CD4-positive, alpha-beta memory T cell (primary cell): ENCODE data around the gene MARCHF2. TPM values are rescaled to one million over a fixed set of nuclear protein-coding genes. Genes with fewer than 3 reads are reported as not detected.
"Not testable (repeated sequence)": the region's sequence is repeated elsewhere in the genome, so short reads cannot be mapped to it uniquely, and the experiment has no call there.

Experiments
- CTCF ChIA-PET: fragments of 350-600 bp; sonication (Branson Sonifier 250); formaldehyde crosslinking; loops from one replicate; lab custom pipeline; 2021; ENCODE audit warnings: inconsistent platforms; ENCODE audit not compliant: partially characterized antibody; lab: Charles Lee
- POLR2A ChIA-PET: fragments of 350-600 bp; sonication (Branson Sonifier 250); formaldehyde crosslinking; loops from one replicate; lab custom pipeline; 2021; ENCODE audit not compliant: partially characterized antibody; lab: Charles Lee
- DNase-seq, 5 donors: peaks; one replicate each; pipeline versions ENCODE4 v3.0.0 to v3.0.0-alpha.2; 2020 to 2022; ENCODE audit warnings: mixed read lengths in 1 of 5
- H3K27ac ChIP-seq: one replicate; pipeline ENCODE4 v1.7.0; 2013; ENCODE audit warnings: low read depth, low read length
- H3K27me3 ChIP-seq: 2 replicates; pipeline ENCODE4 v1.7.0; 2013; ENCODE audit warnings: mild to moderate bottlenecking, low read length, moderate library complexity; ENCODE audit not compliant: insufficient read depth
- H3K36me3 ChIP-seq: 2 replicates; pipeline ENCODE4 v1.7.0; 2013; ENCODE audit warnings: mild to moderate bottlenecking, low read length, moderate library complexity; ENCODE audit not compliant: insufficient read depth
- H3K4me1 ChIP-seq: 2 replicates; pipeline ENCODE4 v1.7.0; 2013; ENCODE audit warnings: mild to moderate bottlenecking, low read length, moderate library complexity; ENCODE audit not compliant: insufficient read depth
- H3K4me3 ChIP-seq, 2 donors: one replicate each; pipeline ENCODE4 v1.7.0; 2013; ENCODE audit warnings: low read length in 2 of 2, mild to moderate bottlenecking in 1 of 2
- H3K9me3 ChIP-seq, 2 donors: one replicate each; pipeline ENCODE4 v1.7.0; 2013; ENCODE audit warnings: low read length in 2 of 2, control low read depth in 1 of 2; ENCODE audit not compliant: control insufficient read depth in 1 of 2
- H3K27ac Mint-ChIP-seq, 7 donors: one replicate each; pipeline ENCODE4 v1.8.0; 2020 to 2021; ENCODE audit warnings: mixed read lengths in 7 of 7, mild to moderate bottlenecking in 6 of 7, inconsistent platforms in 3 of 7, moderate library complexity in 3 of 7
- H3K27me3 Mint-ChIP-seq, 2 donors: one replicate each; pipeline ENCODE4 v1.8.0; 2020 to 2021; ENCODE audit warnings: mixed read lengths in 2 of 2
- H3K36me3 Mint-ChIP-seq, 2 donors: one replicate each; pipeline ENCODE4 v1.8.0; 2020 to 2021; ENCODE audit warnings: mixed read lengths in 2 of 2, inconsistent platforms in 1 of 2, mild to moderate bottlenecking in 1 of 2
- H3K4me1 Mint-ChIP-seq, 4 donors: one replicate each; pipeline ENCODE4 v1.8.0; 2020 to 2021; ENCODE audit warnings: mixed read lengths in 4 of 4, mild to moderate bottlenecking in 1 of 4
- H3K4me3 Mint-ChIP-seq, 8 donors: one replicate each; pipeline ENCODE4 v1.8.0; 2020 to 2021; ENCODE audit warnings: mixed read lengths in 8 of 8, mild to moderate bottlenecking in 7 of 8, moderate library complexity in 6 of 8, inconsistent platforms in 3 of 8
- H3K9me3 Mint-ChIP-seq, 8 donors: one replicate each; pipeline ENCODE4 v1.8.0; 2020 to 2021; ENCODE audit warnings: mixed read lengths in 8 of 8, mild to moderate bottlenecking in 5 of 8, inconsistent platforms in 3 of 8, moderate library complexity in 1 of 8
- intact Hi-C: fragments of 100-400 bp; cut with micrococcal nuclease; formaldehyde crosslinking; loops from one replicate; pipeline ENCODE4 v1.15.1; 2023
- polyA plus RNA-seq, 2 donors: library from polyadenylated mRNA; unstranded; fragments of 300-500 nt; fragmentation: Illumina TruSeq; gene quantifications; one replicate each; pipeline ENCODE4 v1.2.3, GENCODE V29; 2021
- total RNA-seq, 2 experiments: library from RNA; stranded (reverse); gene quantifications; one replicate each; pipeline ENCODE4 v1.2.3, GENCODE V29; 2021

Gene MARCHF2
- total and polyA plus RNA-seq, 4 experiments from 2014 or later = 25.5 to 60.9 (median 38.2) TPM

DNA sequence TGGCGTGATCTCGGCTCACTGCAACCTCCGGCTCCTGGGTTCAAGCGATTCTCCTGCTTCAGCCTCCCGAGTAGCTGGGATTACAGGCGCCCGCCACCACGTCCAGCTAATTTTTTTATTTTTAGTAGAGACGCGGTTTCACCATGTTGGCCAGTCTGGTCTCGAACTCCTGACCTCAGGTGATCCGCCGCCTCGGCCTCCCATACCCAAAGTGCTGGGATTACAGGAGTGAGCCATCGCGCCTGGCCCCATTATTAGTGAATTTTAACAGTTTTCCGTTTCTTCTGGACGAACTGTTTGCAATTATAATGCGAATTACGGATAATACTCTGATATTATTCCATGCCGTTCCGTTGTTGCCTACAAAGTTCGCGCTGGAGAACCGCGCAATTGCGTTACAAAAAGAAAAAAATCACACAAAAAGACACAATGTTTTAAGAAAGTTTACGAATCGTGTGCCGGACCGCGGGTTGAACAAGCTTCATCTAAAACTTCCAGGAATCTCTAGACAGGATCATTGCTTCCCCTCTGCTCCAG is 31.1 kb downstream of the MARCHF2 start:
- Mint-ChIP-seq H3K36me3 (peaks cover 18 to 32% of the 10 kb centered on the region in 2 donors), H3K4me3 (peak overlapping the region; percentile 95 to 99 (median 97)), H3K27ac (peak overlapping the region; percentile 91 to 99 (median 98)), H3K4me1 (peaks cover 25 to 45% (median 33%) of the 10 kb centered on the region in 4 donors)
- POLR2A ChIA-PET = interaction anchor here (0.6 to 4.0 kb wide), 16 partner anchors 9 to 815 kb away, joined by 3 to 52 read pairs (median 6); partner anchors contain the start of genes MARCHF2, MYO1F, NDUFA7 and PET100
- CTCF ChIA-PET = interaction anchor here (1.2 to 1.5 kb wide), 5 partner anchors 28 to 135 kb away, joined by 3 to 21 read pairs (median 5); partner anchors contain the start of gene MARCHF2
- intact Hi-C loops = loop anchor here (1.0 to 2.0 kb wide), 4 partner anchors 31 to 136 kb away; partner anchors contain the start of genes CD320, MARCHF2, RAB11B and ZNF414
- Histone ChIP-seq H3K27ac (peak overlapping the region; percentile 99), H3K4me3 (peak overlapping the region; percentile 26 to 85), H3K4me1 (peaks cover 34% of the 10 kb centered on the region), H3K36me3 (peaks cover 14% of the 10 kb centered on the region)
- DNase-seq, H3K9me3 ChIP-seq, H3K27me3 ChIP-seq, H3K9me3 Mint-ChIP-seq, H3K27me3 Mint-ChIP-seq: not testable (repeated sequence)

DNA sequence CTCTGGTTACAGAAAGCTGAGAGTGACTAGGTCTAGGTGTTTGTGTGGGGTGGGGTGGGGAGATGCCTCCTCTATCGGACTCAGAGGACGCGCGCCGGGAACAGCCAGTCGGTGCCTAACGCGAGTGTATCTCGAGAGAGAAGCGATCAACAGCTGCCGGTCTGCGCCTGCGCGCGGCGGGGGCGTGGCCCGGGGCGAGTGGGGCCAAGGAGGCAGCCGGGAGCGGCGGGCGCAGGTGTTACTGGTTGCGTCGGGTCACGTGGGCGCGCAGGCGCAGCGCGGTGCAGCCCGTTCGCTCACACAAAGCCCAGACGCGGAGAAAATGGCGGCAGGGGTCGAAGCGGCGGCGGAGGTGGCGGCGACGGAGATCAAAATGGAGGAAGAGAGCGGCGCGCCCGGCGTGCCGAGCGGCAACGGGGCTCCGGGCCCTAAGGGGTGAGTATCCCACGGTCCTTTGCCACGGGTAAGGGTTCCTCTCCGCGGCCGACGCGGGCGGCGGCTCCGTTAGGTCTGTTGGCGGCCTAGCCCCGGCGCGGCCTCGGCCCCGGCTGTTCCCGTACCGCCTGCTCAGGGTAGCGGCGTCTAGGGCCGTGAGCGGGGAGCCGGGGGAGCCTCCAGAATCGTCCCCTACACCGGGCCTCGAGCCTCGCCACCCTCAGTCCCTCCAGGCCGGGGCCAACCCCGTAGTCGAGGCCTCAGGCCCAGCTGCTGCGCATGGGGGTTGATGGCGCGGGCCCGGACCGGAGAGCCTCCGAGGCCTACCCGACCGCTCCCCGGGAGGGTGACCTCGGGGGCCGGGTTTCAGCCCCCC is 31.8 kb downstream of the MARCHF2 start, which contains the start of gene HNRNPM:
Gene HNRNPM (plus strand): TSS at position 299 of the 811 bp plus-strand sequence. CDS start 24 bp downstream, at position 323.
- peak; percentile 99 to 100 (median 100) for DNase-seq
- H3K4me3 Mint-ChIP-seq = peak within 1 kb of the TSS; percentile 95 to 99 (median 97)
- ChIA-PET CTCF (interaction anchor here (1.2 to 2.3 kb wide), 6 partner anchors 28 to 135 kb away, joined by 3 to 21 read pairs (median 6); partner anchors contain the start of gene MARCHF2), POLR2A (interaction anchor here (0.6 to 4.0 kb wide), 20 partner anchors 9 to 815 kb away, joined by 3 to 52 read pairs (median 4); partner anchors contain the start of genes MARCHF2, MYO1F, NDUFA7 and PET100)
- peak within 1 kb of the TSS; percentile 91 to 99 (median 98) for H3K27ac Mint-ChIP-seq
- H3K36me3 ChIP-seq = peaks cover 15% of the 10 kb centered on the region
- peak within 1 kb of the TSS; percentile 99 for H3K27ac ChIP-seq
- peaks cover 18 to 34% of the 10 kb centered on the region in 2 donors for H3K36me3 Mint-ChIP-seq
- H3K27me3 ChIP-seq = no peaks in the 10 kb centered on the region
- no peaks in the 10 kb centered on the region for H3K27me3 Mint-ChIP-seq
- peaks cover 41% of the 10 kb centered on the region for H3K4me1 ChIP-seq
- H3K9me3 ChIP-seq = no peaks in the 10 kb centered on the region
- intact Hi-C loops = loop anchor here (1.0 to 2.0 kb wide), 4 partner anchors 32 to 137 kb away; partner anchors contain the start of genes CD320, MARCHF2, RAB11B and ZNF414
- H3K9me3 Mint-ChIP-seq = no peaks in the 10 kb centered on the region
- peaks cover 28 to 51% (median 36%) of the 10 kb centered on the region in 4 donors for H3K4me1 Mint-ChIP-seq
- H3K4me3 ChIP-seq = peak within 1 kb of the TSS; percentile 26 to 85

DNA sequence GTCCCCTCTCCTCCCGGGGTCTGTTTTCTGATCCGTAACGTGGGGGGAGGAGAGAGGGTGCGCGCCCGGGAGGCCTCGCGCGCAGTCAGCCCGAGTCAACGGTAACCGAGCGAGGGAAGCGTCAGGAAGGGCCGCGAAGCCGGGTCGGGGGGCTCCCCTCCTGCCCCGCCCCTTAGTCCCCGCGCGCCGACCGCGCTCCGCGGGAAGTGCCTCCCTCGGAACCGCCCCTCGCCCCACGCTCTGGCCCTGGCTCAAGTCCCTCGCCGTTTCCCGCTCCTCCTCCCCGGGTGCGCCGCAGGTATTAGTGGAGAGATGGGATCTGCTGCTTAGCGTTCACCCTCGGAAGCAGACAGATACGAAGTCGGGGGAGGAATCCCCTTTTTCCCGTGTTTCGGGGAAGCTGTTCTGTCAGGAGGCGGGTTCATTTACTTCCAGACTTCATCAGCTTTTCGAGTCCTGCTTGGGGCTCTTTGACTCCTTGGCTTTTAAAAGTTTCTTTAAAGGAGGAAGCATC is 32.4 kb downstream of the MARCHF2 start:
- peak overlapping the region; percentile 99 for H3K27ac ChIP-seq
- H3K4me3 Mint-ChIP-seq = peak overlapping the region; percentile 86 to 96 (median 92)
- POLR2A ChIA-PET = interaction anchor here (0.6 to 4.0 kb wide), 11 partner anchors 10 to 131 kb away, joined by 3 to 52 read pairs (median 7); partner anchors contain the start of genes MARCHF2, MYO1F, NDUFA7 and RAB11B
- H3K27ac Mint-ChIP-seq = peak overlapping the region; percentile 89 to 95 (median 93)
- H3K4me1 Mint-ChIP-seq = peaks cover 32 to 56% (median 41%) of the 10 kb centered on the region in 4 donors
- H3K27me3 Mint-ChIP-seq = no peaks in the 10 kb centered on the region
- peaks cover 46% of the 10 kb centered on the region for H3K4me1 ChIP-seq
- no peaks in the 10 kb centered on the region for H3K9me3 ChIP-seq
- CTCF ChIA-PET = interaction anchor here (0.7 to 2.7 kb wide), 4 partner anchors 10 to 133 kb away, joined by 3 to 11 read pairs (median 4); partner anchors contain the start of gene MARCHF2
- H3K9me3 Mint-ChIP-seq = no peaks in the 10 kb centered on the region
- H3K36me3 Mint-ChIP-seq = peaks cover 18 to 37% of the 10 kb centered on the region in 2 donors
- no peaks in the 10 kb centered on the region for H3K27me3 ChIP-seq
- intact Hi-C loops = loop anchor here (2.0 kb wide), 1 partner anchor 69 kb away; the partner anchor contains the start of gene ZNF414
- DNase-seq = peak; percentile 27 to 54 (median 28)
- peaks cover 15% of the 10 kb centered on the region for H3K36me3 ChIP-seq
- H3K4me3 ChIP-seq = peak overlapping the region; percentile 24 to 85

DNA sequence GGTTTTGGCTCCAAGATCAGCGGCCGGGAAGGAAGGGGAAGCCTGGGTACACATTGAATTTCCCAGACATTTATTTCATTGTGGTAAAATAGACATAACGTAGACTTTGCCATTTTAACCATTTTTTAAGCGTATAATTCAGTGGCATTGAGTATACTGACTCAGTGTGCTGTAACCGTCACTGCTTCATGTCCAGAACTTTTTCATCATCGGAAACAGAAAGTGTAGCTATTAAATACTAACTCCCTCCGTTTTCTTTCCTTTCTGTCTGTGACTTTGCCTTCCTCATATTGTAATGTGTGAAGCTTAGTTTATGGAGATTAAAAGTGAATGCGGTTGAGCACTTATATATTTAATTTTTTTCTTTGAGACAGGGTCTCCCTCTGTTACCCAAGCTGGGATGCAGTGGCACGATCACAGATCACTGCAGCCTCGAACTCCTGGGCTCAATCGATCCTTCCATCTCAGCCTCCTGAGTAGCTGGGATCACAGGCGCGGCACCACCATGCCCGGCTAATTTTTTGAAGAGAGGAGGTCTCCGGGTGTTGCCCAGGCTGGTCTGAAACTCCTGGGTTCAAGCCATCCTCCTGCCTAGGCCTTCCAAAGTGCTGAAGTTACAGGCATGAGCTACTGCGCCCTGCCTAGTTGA is 33.1 kb downstream of the MARCHF2 start:
- Histone ChIP-seq H3K27ac (peak overlapping the region; percentile 99), H3K4me1 (peaks cover 49% of the 10 kb centered on the region), H3K4me3 (peak overlapping the region; percentile 24 to 85), H3K36me3 (peaks cover 15% of the 10 kb centered on the region), H3K27me3 (no peaks in the 10 kb centered on the region), H3K9me3 (no peaks in the 10 kb centered on the region)
- CTCF ChIA-PET = interaction anchor here (0.6 to 2.7 kb wide), 5 partner anchors 10 to 722 kb away, joined by 3 to 11 read pairs (median 3); partner anchors contain the start of gene MARCHF2
- Mint-ChIP-seq H3K4me1 (peaks cover 33 to 60% (median 45%) of the 10 kb centered on the region in 4 donors), H3K4me3 (peak overlapping the region; percentile 86 to 96 (median 92)), H3K27me3 (no peaks in the 10 kb centered on the region), H3K9me3 (no peaks in the 10 kb centered on the region), H3K27ac (peak overlapping the region; percentile 89 to 95 (median 93)), H3K36me3 (peaks cover 18 to 38% of the 10 kb centered on the region in 2 donors)
- POLR2A ChIA-PET = interaction anchor here (0.6 to 4.0 kb wide), 8 partner anchors 9 to 92 kb away, joined by 3 to 52 read pairs (median 4); partner anchors contain the start of genes MARCHF2 and ZNF414
- DNase-seq = no peak
- intact Hi-C loops = no loop called here

DNA sequence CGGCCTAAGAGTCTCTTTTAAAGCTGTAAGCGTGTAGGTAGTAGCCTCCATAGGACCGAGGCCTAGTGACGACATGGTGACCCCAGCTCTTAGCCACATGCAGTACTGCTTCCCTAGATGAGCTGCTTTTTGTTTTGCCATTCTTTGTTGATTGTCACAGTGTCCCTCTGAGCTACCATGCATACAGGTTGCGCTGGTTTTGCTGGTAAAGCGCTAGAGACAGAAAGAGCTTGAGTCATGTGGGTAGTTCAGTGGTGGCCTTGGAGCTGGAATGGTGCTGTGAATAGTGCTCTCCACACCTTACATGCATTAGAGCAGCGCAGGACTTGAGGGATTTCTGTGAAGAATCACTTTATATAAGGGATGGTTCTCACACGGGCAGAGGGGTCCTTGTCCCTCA is 36.7 kb downstream of the MARCHF2 start:
- H3K36me3 Mint-ChIP-seq = peaks cover 22 to 61% of the 10 kb centered on the region in 2 donors
- intact Hi-C loops = no loop called here
- Histone ChIP-seq H3K4me3 (no peak overlapping the region), H3K27me3 (no peaks in the 10 kb centered on the region), H3K4me1 (peaks cover 85% of the 10 kb centered on the region), H3K36me3 (peaks cover 23% of the 10 kb centered on the region), H3K27ac (peak overlapping the region; percentile 26), H3K9me3 (no peaks in the 10 kb centered on the region)
- ChIA-PET POLR2A (interaction anchor here (1.0 to 2.7 kb wide), 4 partner anchors 36 to 129 kb away, joined by 3 to 11 read pairs (median 6); partner anchors contain the start of gene MARCHF2), CTCF (interaction anchor here (0.8 to 4.9 kb wide), 4 partner anchors 37 to 166 kb away, joined by 4 to 18 read pairs (median 4); partner anchors contain the start of genes MARCHF2 and MYO1F)
- DNase-seq = no peak
- H3K4me3 Mint-ChIP-seq = peak overlapping the region; percentile 28 to 74 (median 62)
- H3K27ac Mint-ChIP-seq = peak overlapping the region in 6 of 7 donors; percentile 19 to 75 (median 52)
- no peaks in the 10 kb centered on the region for H3K9me3 Mint-ChIP-seq
- H3K4me1 Mint-ChIP-seq = peaks cover 53 to 89% (median 72%) of the 10 kb centered on the region in 4 donors
- no peaks in the 10 kb centered on the region for H3K27me3 Mint-ChIP-seq

DNA sequence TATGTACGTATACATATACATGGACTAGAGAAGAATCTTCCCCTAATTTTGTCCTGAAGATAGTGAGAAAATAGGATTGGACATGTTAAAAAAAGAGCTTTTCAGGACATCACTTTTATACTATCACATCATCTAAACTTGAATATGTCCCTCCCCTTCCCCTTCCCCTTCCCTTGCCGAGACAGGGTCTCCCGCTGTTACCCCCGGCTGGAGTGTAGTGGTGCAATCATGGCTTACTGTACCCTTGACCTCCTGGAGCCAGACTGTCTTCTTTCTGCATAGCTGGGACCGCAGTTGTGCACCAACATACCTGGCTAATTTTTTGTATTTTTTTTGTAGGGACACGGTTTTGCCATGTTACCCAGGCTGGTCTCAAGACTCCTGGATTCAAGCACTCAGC is 38.3 kb downstream of the MARCHF2 start:
- H3K4me3 ChIP-seq = no peak overlapping the region
- ChIA-PET POLR2A (interaction anchor here (1.1 to 1.5 kb wide), 3 partner anchors 12 to 118 kb away, joined by 3 read pairs; no protein-coding TSS in a partner anchor), CTCF (interaction anchor here (4.9 kb wide), 1 partner anchor 127 kb away, joined by 18 read pairs; the partner anchor contains the start of gene MYO1F)
- intact Hi-C loops = no loop called here
- no peaks in the 10 kb centered on the region for H3K27me3 ChIP-seq
- Mint-ChIP-seq H3K36me3 (peaks cover 25 to 66% of the 10 kb centered on the region in 2 donors), H3K4me3 (peak overlapping the region; percentile 21 to 78 (median 61)), H3K4me1 (peaks cover 59 to 93% (median 79%) of the 10 kb centered on the region in 4 donors), H3K27me3 (no peaks in the 10 kb centered on the region), H3K9me3 (no peaks in the 10 kb centered on the region), H3K27ac (peak overlapping the region in 3 of 7 donors; percentile 33 to 78 (median 53))
- no peak overlapping the region for H3K27ac ChIP-seq
- peaks cover 37% of the 10 kb centered on the region for H3K36me3 ChIP-seq
- H3K4me1 ChIP-seq = peaks cover 87% of the 10 kb centered on the region
- no peak for DNase-seq
- H3K9me3 ChIP-seq = no peaks in the 10 kb centered on the region
